Upper lobe of right lung (tissue), 1 donor: ENCODE measurements around the gene PPP1R1C. TPM values are rescaled to one million over a fixed set of nuclear protein-coding genes. Genes with fewer than 3 reads are reported as not detected.

Experiments
- ATAC-seq: fragments of 200-7000 bp; cut with Tn5 transposase; one replicate; pipeline ENCODE4 v1.9.1; 2020; ENCODE audit warnings: mild to moderate bottlenecking, moderate library complexity
- DNase-seq: peaks from one replicate; pipeline ENCODE4 v3.0.0-alpha.2; 2020
- H3K27ac ChIP-seq: fragments of 200-600 bp; one replicate; pipeline ENCODE4 v1.8.0; 2022
- H3K27me3 ChIP-seq: fragments of 200-600 bp; one replicate; pipeline ENCODE4 v1.8.0; 2022; ENCODE audit warnings: mild to moderate bottlenecking
- H3K36me3 ChIP-seq: fragments of 200-600 bp; one replicate; pipeline ENCODE4 v1.8.0; 2022
- H3K4me1 ChIP-seq: fragments of 200-600 bp; one replicate; pipeline ENCODE4 v1.8.0; 2022
- H3K4me3 ChIP-seq: fragments of 200-600 bp; one replicate; pipeline ENCODE4 v1.8.0; 2022; ENCODE audit warnings: mild to moderate bottlenecking
- H3K9me3 ChIP-seq: fragments of 200-600 bp; one replicate; pipeline ENCODE4 v1.8.0; 2022
- CTCF ChIP-seq: fragments of 200-600 bp; IDR thresholded peaks from one replicate; pipeline ENCODE4 v1.8.0; 2022; ENCODE audit warnings: antibody characterized with exemption
- intact Hi-C: fragments of 100-400 bp; cut with DNase I; formaldehyde crosslinking; loops from one replicate; pipeline ENCODE4 v1.11.0; 2022
- total RNA-seq: library from RNA; stranded (reverse); fragmentation: NEBNext Ultra II Directional; extraction: Animal tissue kit (Norgen Biotek cat#: 25700); gene quantifications from one replicate; pipeline ENCODE4 v1.2.1, GENCODE V29; 2021
- donor health status: DM: no; HTN: yes; CAD: no; lungs with severe emphysema.

The PPP1R1C gene
- total RNA-seq, 1 donor from 2014 or later: 5.8 TPM

- intact Hi-C loops: no loop called here
- TF ChIP-seq CTCF: no peak
- Histone ChIP-seq H3K9me3 (no peaks in the 10 kb centered on the region), H3K36me3 (no peaks in the 10 kb centered on the region), H3K27ac (no peak overlapping the region), H3K4me1 (no peaks in the 10 kb centered on the region), H3K27me3 (no peaks in the 10 kb centered on the region), H3K4me3 (no peak overlapping the region)
- no peak for ATAC-seq
- no peak for DNase-seq
Measured at GRCh38 chr2:181988154-181988924, 2.7 kb downstream of the PPP1R1C start.

- H3K4me3 ChIP-seq: no peak overlapping the region
- ATAC-seq: no peak
- no peaks in the 10 kb centered on the region for H3K4me1 ChIP-seq
- intact Hi-C loops: no loop called here
- no peaks in the 10 kb centered on the region for H3K9me3 ChIP-seq
- H3K36me3 ChIP-seq: no peaks in the 10 kb centered on the region
- H3K27me3 ChIP-seq: no peaks in the 10 kb centered on the region
- no peak overlapping the region for H3K27ac ChIP-seq
- no peak for TF ChIP-seq CTCF
- no peak for DNase-seq
Measured at GRCh38 chr2:181989099-181989498, 3.4 kb downstream of the PPP1R1C start.

- H3K9me3 ChIP-seq: no peaks in the 10 kb centered on the region
- no peaks in the 10 kb centered on the region for H3K4me1 ChIP-seq
- DNase-seq: no peak
- intact Hi-C loops: no loop called here
- no peaks in the 10 kb centered on the region for H3K36me3 ChIP-seq
- H3K4me3 ChIP-seq: no peak overlapping the region
- no peak overlapping the region for H3K27ac ChIP-seq
- H3K27me3 ChIP-seq: no peaks in the 10 kb centered on the region
- TF ChIP-seq CTCF: no peak
- peak; percentile 62 for ATAC-seq
Measured at GRCh38 chr2:181991171-181991885, 5.7 kb downstream of the PPP1R1C start.

GRCh38 chr2:181992776-181993175 lies 7.1 kb downstream of the PPP1R1C start:
- intact Hi-C loops: no loop called here
- DNase-seq (no peak), ATAC-seq (no peak)
- Histone ChIP-seq H3K27ac (no peak overlapping the region), H3K4me3 (no peak overlapping the region), H3K9me3 (no peaks in the 10 kb centered on the region), H3K4me1 (no peaks in the 10 kb centered on the region), H3K36me3 (no peaks in the 10 kb centered on the region), H3K27me3 (no peaks in the 10 kb centered on the region)
- TF ChIP-seq CTCF: no peak

- no peak for ATAC-seq
- intact Hi-C loops: no loop called here
Measured at GRCh38 chr2:181995289-181995688, 9.6 kb downstream of the PPP1R1C start.

More at GRCh38 chr2:181995289-181995688, 9.6 kb downstream of the PPP1R1C start:
- no peaks in the 10 kb centered on the region for H3K4me1 ChIP-seq
- no peak for TF ChIP-seq CTCF
- H3K27ac ChIP-seq: no peak overlapping the region
- no peak overlapping the region for H3K4me3 ChIP-seq
- H3K9me3 ChIP-seq: no peaks in the 10 kb centered on the region
- no peaks in the 10 kb centered on the region for H3K36me3 ChIP-seq
- no peaks in the 10 kb centered on the region for H3K27me3 ChIP-seq
- no peak for DNase-seq
